Endothelial cell (in vitro differentiated cells): Measurements from ENCODE around the gene RSPH3. TPM values are rescaled to one million over a fixed set of nuclear protein-coding genes. Genes with fewer than 3 reads are reported as not detected.

Experiments used
- DNase-seq: peaks from one replicate; pipeline ENCODE4 v3.0.0; 2021; ENCODE audit warnings: low spot score
- H3K27ac Mint-ChIP-seq: one replicate; pipeline ENCODE4 v1.8.0; 2021; ENCODE audit warnings: mixed read lengths, inconsistent platforms; ENCODE audit not compliant: unreplicated experiment
- H3K27me3 Mint-ChIP-seq: one replicate; pipeline ENCODE4 v1.8.0; 2021; ENCODE audit warnings: mild to moderate bottlenecking, moderate library complexity, mixed read lengths, inconsistent platforms; ENCODE audit not compliant: unreplicated experiment
- H3K36me3 Mint-ChIP-seq: one replicate; pipeline ENCODE4 v1.8.0; 2021; ENCODE audit warnings: mild to moderate bottlenecking, low read depth, mixed read lengths, inconsistent platforms; ENCODE audit not compliant: unreplicated experiment
- H3K4me1 Mint-ChIP-seq: one replicate; pipeline ENCODE4 v1.8.0; 2021; ENCODE audit warnings: mild to moderate bottlenecking, mixed read lengths, inconsistent platforms; ENCODE audit not compliant: unreplicated experiment
- H3K4me3 Mint-ChIP-seq: one replicate; pipeline ENCODE4 v1.8.0; 2021; ENCODE audit warnings: mild to moderate bottlenecking, mixed read lengths, inconsistent platforms; ENCODE audit not compliant: unreplicated experiment
- H3K9me3 Mint-ChIP-seq: one replicate; pipeline ENCODE4 v1.8.0; 2021; ENCODE audit warnings: mixed read lengths, inconsistent platforms; ENCODE audit not compliant: unreplicated experiment
- CTCF ChIP-seq: fragments of 200-600 bp; sonication (generic); IDR thresholded peaks from one replicate; pipeline ENCODE4 v1.5.0; 2021; ENCODE audit warnings: antibody characterized with exemption; ENCODE audit not compliant: unreplicated experiment
- total RNA-seq: library from RNA; stranded (reverse); fragmentation: NEBNext Ultra II Directional; extraction: Animal tissue kit (Norgen Biotek cat#: 25700); gene quantifications from one replicate; pipeline ENCODE4 v1.2.1, GENCODE V29; 2021; ENCODE audit not compliant: unreplicated experiment

RSPH3 gene
- total RNA-seq, 1 donor from 2014 or later = 4.4 TPM

DNA sequence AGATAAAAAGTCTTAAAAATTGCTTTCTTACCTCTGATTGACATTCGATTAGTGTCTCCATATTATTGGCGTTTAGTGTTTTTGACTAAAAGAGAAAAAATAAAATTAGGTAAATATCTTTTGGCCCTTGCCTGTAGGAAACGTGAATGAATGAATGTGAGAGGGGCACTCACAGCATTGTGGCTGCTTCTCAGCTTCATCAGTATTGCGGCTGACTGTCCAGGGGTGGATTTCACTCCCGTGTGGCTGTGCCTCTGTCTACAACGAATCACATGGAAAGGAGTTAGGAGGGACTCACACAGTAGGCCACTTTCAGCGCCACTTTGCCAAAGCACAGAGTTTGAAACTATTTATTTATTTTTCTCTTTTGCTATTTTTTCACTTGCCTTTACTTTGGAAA is 43.9 kb upstream of the RSPH3 start:
- Mint-ChIP-seq H3K36me3 (no peaks in the 10 kb centered on the region), H3K4me1 (peaks cover 23% of the 10 kb centered on the region), H3K4me3 (no peak overlapping the region), H3K27ac (no peak overlapping the region), H3K9me3 (no peaks in the 10 kb centered on the region), H3K27me3 (peaks cover 2% of the 10 kb centered on the region)
- no peak for DNase-seq
- TF ChIP-seq CTCF = no peak

DNA sequence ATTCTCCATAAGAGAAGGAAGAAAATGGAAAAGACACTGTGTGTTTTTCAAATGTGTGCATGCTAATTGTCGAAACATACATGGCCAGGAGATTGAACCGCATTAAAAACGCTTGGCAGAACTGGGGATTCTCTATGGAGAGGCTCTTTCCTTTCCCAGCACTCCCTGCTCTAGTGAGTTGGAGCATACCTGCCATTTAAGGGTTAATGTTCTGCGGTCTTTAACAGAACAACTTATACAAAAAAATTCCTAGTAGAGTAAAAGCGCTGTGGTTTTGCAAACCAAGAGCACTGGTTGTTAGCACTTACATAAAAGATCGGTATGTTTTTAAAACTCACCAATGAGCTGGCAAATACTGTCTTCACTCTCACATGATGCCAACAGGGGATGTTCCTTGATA is 43.2 kb upstream of the RSPH3 start:
- Mint-ChIP-seq H3K4me3 (no peak overlapping the region), H3K4me1 (peaks cover 23% of the 10 kb centered on the region), H3K27me3 (peaks cover 2% of the 10 kb centered on the region), H3K27ac (peak overlapping the region; percentile 99), H3K36me3 (no peaks in the 10 kb centered on the region), H3K9me3 (no peaks in the 10 kb centered on the region)
- TF ChIP-seq CTCF = no peak
- no peak for DNase-seq

DNA sequence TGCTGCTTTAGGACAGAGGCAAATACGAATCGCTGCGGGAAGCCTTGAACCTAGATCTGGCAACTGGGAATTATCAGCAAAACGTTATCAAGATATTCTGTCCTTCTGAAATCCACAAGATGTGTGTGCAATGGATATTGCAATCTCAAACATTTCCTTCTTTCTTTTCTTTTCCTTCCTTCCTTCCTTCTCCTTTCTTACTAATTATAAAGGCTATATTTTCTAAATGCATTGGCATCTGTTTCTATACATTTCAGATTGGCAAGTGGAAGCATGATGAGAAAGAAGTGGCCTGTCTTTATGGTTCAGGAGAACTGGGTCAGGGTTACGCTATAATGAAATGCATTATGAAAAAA is 42.8 kb upstream of the RSPH3 start:
- Mint-ChIP-seq H3K36me3 (no peaks in the 10 kb centered on the region), H3K4me3 (no peak overlapping the region), H3K9me3 (no peaks in the 10 kb centered on the region), H3K27ac (peak overlapping the region; percentile 99), H3K27me3 (peaks cover 2% of the 10 kb centered on the region), H3K4me1 (peaks cover 23% of the 10 kb centered on the region)
- DNase-seq = no peak
- peak; percentile 39 for TF ChIP-seq CTCF

DNA sequence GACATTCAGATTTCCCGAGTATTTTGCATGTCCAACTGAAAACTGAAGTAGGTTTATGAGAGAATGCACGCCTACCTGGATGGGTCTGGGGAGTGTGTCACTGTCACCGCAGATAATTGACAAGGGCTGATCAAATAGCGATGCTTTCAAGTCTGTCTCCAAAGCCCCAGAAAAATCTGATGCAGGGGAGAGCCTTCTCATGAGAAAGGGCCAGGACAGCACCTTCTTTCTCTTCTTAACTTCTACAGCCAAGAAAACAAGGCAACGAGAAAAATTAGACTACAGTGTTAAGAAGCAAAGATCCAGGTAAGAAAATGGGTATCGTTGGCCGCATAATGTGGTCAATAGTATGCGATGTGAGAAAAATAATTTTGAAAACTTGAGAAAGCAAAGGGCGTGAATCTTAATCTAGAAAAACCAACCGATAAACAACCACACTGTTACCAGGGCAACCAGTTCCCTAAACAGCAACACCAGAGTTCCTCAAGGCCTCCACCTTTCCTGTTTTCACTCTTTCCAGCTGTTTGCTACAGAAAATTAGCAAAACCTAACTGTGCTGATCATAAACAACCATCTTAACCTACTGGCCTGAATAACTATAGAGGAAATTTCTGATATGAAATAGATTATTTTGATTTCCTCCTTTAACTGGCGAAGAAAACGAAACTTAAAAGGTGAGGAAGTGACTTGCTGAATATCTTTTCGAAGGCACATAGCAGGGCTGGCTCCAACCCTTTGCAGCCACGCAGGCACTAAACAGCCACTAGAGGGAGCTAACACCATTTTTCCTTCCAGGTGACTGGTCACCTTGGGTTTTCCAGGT is 42.2 kb upstream of the RSPH3 start:
- DNase-seq = peak; percentile 63
- peaks cover 2% of the 10 kb centered on the region for H3K27me3 Mint-ChIP-seq
- H3K27ac Mint-ChIP-seq = peak overlapping the region; percentile 99
- H3K4me1 Mint-ChIP-seq = peaks cover 23% of the 10 kb centered on the region
- peak; percentile 85 for TF ChIP-seq CTCF
- no peak overlapping the region for H3K4me3 Mint-ChIP-seq
- no peaks in the 10 kb centered on the region for H3K36me3 Mint-ChIP-seq
- no peaks in the 10 kb centered on the region for H3K9me3 Mint-ChIP-seq

DNA sequence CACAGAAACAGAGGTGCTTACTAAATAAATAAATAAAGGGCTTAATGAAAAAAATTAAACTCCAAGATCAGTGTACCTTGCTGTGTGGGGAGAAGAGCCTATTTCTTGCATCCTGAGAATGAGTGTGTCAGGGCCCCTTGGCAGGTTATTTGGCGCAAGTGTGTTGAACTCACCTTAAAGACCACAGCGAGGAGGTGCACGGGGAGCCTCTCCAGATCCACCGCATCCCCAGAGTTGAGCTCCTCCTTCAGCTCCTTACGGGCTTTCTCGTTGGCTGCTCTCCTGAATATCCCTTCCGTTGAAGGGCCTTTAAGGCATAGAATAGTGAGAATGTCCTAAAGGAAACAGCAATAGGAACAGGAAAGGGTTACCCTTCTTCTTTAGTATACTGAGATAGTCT is 41.2 kb upstream of the RSPH3 start:
- no peak for DNase-seq
- Mint-ChIP-seq H3K36me3 (no peaks in the 10 kb centered on the region), H3K9me3 (no peaks in the 10 kb centered on the region), H3K4me1 (peaks cover 23% of the 10 kb centered on the region), H3K27ac (peak overlapping the region; percentile 99), H3K4me3 (no peak overlapping the region), H3K27me3 (peaks cover 2% of the 10 kb centered on the region)
- no peak for TF ChIP-seq CTCF
